Activated naive CD4-positive, alpha-beta T cell treated with anti-CD3 and anti-CD28 coated beads, Interleukin-2, amount 50 U/mL, for 72 hours (primary cell): Measurements from ENCODE around the gene ATAT1. TPM values are rescaled to one million over a fixed set of nuclear protein-coding genes. Genes with fewer than 3 reads are reported as not detected.

ENCODE experiments used
- ATAC-seq, 2 donors: fragments of 150-1000 bp; cut with Tn5 transposase; 2 replicates each; pipeline ENCODE4 v1.10.0; 2021; ENCODE audit warnings: mild to moderate bottlenecking in 2 of 2, moderate library complexity in 2 of 2
- DNase-seq, 2 donors: peaks; one replicate each; pipeline ENCODE4 v3.0.0; 2021 to 2022; ENCODE audit warnings: low spot score in 2 of 2
- H3K27ac Mint-ChIP-seq, 2 donors: one replicate each; pipeline ENCODE4 v1.8.0; 2022; ENCODE audit warnings: mild to moderate bottlenecking in 2 of 2, mixed read lengths in 2 of 2
- H3K36me3 Mint-ChIP-seq, 2 donors: one replicate each; pipeline ENCODE4 v1.8.0; 2022; ENCODE audit warnings: mixed read lengths in 2 of 2
- H3K9me3 Mint-ChIP-seq, 2 donors: one replicate each; pipeline ENCODE4 v1.8.0; 2022; ENCODE audit warnings: mixed read lengths in 2 of 2
- total RNA-seq, 2 donors: library from RNA; stranded (reverse); gene quantifications; one replicate each; pipeline ENCODE4 v1.2.3, GENCODE V29; 2022

Gene ATAT1
- total RNA-seq, 2 donors from 2014 or later = 14.5 to 15.1 TPM

- Mint-ChIP-seq H3K36me3 (peaks cover 64 to 69% of the 10 kb centered on the region in 2 donors), H3K9me3 (no peaks in the 10 kb centered on the region)
- no peak for DNase-seq
Measured at GRCh38 chr6:30611150-30611855, 15.4 kb upstream of the ATAT1 start.

DNA sequence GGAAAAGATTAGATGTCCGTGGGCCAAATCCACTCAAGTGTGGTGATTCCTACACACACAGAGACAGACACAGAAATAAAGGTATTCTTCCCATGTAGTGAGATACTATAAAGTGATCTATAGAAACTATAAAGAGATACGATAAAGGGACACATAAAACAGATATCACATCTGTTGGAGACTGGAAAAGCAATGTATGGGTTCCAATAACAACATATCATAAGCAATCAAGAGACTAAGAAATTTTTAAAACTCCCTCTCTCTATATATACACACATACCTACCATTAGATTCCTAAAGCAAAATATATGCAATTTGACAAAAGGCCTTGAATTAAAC lies 14.8 kb upstream of the ATAT1 start:
- peaks cover 65 to 70% of the 10 kb centered on the region in 2 donors for H3K36me3 Mint-ChIP-seq
- H3K27ac Mint-ChIP-seq = peak overlapping the region; percentile 17 to 95

More at GRCh38 chr6:30611150-30611855, 15.4 kb upstream of the ATAT1 start:
- H3K27ac Mint-ChIP-seq = peak overlapping the region; percentile 17 to 95
- ATAC-seq = no peak

GRCh38 chr6:30612213-30612612 lies 14.5 kb upstream of the ATAT1 start:
- Mint-ChIP-seq H3K27ac (no peak overlapping the region), H3K36me3 (peaks cover 69 to 73% of the 10 kb centered on the region in 2 donors), H3K9me3 (no peaks in the 10 kb centered on the region)
- no peak for ATAC-seq
- DNase-seq = no peak

More for the DNA sequence above, 14.8 kb upstream of the ATAT1 start:
- no peak for DNase-seq
- H3K9me3 Mint-ChIP-seq = no peaks in the 10 kb centered on the region
- ATAC-seq = no peak

DNA sequence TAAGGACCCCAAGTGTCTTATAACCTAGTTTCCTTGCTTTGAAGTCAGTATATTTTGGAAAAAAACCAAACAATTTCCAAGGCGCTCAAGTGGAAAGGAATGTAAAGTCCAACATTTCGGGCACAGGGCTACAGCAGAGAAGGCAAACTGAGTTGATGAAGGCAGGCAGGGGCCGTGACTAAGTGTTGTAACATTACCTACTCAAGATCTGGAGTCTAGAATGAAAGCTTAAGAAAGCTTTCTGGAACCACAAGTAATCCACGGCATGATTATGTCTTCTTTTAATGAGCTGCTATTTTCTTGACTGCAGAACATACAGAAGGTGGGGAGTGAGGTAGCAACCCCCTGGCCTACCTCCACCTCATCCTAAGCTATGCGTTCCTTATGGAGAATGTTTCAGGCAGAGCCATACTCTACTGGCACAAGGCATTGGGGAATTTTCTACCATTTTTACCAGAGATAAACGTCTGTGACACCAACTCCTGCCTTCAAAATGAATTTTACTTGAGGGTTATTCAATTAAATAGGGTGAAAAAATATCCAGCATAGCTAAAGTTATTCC lies 13.9 kb upstream of the ATAT1 start:
- H3K36me3 Mint-ChIP-seq = peaks cover 68 to 70% of the 10 kb centered on the region in 2 donors
- no peak for ATAC-seq
- H3K27ac Mint-ChIP-seq = peak overlapping the region; percentile 19 to 98
- H3K9me3 Mint-ChIP-seq = no peaks in the 10 kb centered on the region
- DNase-seq = no peak

GRCh38 chr6:30613251-30614043 lies 13.2 kb upstream of the ATAT1 start:
- peak overlapping the region; percentile 94 to 98 for H3K27ac Mint-ChIP-seq
- H3K9me3 Mint-ChIP-seq = no peaks in the 10 kb centered on the region
- peaks cover 70 to 72% of the 10 kb centered on the region in 2 donors for H3K36me3 Mint-ChIP-seq
- ATAC-seq = peak in 1 of 2 donors; percentile 39
- no peak for DNase-seq

DNA sequence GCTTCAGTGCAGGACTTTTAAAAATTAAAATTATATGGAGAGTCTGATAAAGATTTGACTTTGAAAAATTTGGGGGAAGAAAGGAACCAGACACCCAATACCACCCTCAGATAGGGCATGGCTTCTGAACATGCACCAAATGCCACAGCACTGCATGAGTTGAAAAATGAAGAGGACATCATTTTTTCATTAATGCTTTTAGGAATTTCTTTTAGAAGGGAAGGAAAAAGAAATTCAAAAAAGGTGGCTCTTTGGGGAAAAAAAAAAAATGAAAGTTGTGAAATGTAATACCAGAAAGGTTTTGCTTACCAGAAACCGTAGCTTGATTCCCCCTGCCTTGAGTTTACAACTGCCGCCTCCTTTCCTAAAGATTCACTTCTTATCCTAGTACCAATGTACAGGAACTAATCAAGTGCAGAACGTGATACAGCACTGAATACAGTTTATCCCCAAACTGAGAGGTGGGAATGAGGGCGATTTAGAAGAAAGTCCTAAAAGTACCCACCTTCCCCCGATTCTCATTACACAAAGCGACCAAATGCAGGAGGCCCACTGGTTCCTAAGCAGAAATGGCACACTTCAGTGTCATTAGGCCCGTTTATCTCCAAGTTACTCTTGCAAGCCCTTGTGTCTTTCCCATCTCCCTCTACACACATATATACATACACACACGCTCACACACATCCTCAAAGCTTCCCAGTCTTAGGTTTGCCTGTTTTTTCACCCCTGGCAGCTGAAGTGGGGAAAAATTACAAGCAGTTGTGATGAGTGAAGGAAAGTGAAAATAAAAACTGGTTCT lies 12.4 kb upstream of the ATAT1 start:
- Mint-ChIP-seq H3K27ac (peak overlapping the region; percentile 98 to 100), H3K36me3 (peaks cover 69 to 70% of the 10 kb centered on the region in 2 donors), H3K9me3 (no peaks in the 10 kb centered on the region)
- no peak for DNase-seq
- no peak for ATAC-seq

- Mint-ChIP-seq H3K36me3 (peaks cover 69 to 70% of the 10 kb centered on the region in 2 donors), H3K27ac (peak overlapping the region; percentile 98 to 100), H3K9me3 (no peaks in the 10 kb centered on the region)
- peak; percentile 60 to 69 for ATAC-seq
- peak; percentile 79 to 81 for DNase-seq
Measured at GRCh38 chr6:30614843-30615218, 11.8 kb upstream of the ATAT1 start.

GRCh38 chr6:30615219-30615957 lies 11.3 kb upstream of the ATAT1 start:
- Mint-ChIP-seq H3K27ac (peak overlapping the region; percentile 98 to 100), H3K36me3 (peaks cover 64 to 70% of the 10 kb centered on the region in 2 donors), H3K9me3 (no peaks in the 10 kb centered on the region)
- ATAC-seq (peak in 1 of 2 donors; percentile 6), DNase-seq (peak in 1 of 2 donors; percentile 49)

DNA sequence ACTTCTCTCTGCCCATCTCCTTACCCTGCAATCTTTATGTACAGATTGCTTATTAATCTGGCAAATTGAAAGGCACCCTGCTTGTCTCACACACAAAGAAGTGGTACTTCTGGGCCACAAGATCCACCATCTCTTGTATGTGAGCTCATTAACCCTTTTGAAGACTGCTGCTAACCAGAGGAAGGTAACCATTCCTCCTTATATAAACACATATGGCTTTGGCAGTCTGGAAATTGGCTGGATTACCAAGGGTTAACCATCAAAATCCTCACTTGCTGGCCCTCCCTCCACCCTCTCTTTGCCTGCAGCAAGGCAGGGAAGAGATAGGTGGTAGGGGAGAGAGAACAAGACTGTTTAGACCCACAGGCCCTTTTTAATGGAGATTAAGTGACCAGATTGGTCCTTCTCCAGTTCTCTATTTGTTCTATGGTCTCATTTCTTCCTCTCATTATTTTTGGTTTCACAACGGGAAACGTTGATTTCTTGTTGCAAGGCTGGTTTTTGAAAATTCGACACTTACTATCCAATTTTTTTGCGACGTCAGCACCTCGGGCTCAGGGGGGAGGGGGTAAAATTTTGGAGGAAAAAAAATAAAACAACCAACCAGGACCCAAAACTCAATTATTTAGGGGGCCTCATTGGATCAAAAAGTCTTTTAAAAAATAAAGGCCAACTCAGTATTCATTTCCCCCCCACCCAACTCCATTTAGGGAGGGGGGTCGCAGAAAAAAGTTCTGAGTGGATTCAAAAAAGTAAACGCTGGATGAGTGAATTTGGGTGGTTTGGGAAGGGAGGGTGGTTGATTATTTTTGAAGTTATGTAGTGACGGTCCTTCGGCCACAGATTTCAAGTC lies 10.5 kb upstream of the ATAT1 start:
- H3K36me3 Mint-ChIP-seq = peaks cover 60 to 70% of the 10 kb centered on the region in 2 donors
- no peaks in the 10 kb centered on the region for H3K9me3 Mint-ChIP-seq
- DNase-seq (peak in 1 of 2 donors; percentile 51), ATAC-seq (no peak)
- peak overlapping the region; percentile 98 to 100 for H3K27ac Mint-ChIP-seq

DNA sequence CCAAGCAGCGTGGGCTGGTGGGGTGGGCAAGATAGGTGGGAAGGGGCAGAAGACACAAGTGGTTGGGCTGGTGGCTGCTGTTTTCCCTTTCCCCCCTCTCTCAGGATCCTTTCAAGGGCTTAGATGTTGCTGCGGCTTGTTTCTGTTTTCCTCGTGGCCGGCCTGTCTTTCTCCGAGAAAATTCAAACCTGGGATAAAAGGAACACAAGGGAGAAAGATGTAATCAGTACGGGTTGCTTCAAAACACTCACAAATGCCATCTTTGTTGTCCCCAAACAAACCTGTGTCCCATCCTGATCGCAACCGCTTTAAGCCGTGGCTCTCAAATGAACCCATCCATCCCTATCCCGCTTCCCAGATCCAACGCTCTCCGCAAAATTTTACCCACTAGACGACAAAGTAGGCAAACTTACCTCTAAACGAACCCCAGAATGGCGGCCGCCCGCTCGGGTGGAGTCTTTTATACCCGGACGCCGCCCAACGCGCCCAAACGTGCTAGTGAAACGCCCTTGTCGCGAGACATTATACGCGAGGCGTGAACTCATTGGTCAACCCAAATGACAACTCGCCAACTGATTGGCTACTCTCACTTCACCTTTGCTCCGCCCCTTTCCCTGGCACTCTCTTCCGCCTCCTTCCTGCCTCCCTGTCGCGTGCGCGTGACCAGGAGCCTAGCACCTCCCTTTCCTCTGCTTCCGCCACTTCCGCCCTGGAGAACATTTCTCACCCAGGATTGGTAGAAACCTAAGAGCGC lies 9.7 kb upstream of the ATAT1 start, which contains the start of gene PPP1R10:
Gene PPP1R10 (minus strand): TSS at position 433 of the 754 bp plus-strand sequence. CDS start 7,299 bp downstream, outside the sequence.
- peak within 1 kb of the TSS; percentile 98 to 100 for H3K27ac Mint-ChIP-seq
- no peaks in the 10 kb centered on the region for H3K9me3 Mint-ChIP-seq
- ATAC-seq = peak; percentile 82
- peak; percentile 96 to 99 for DNase-seq
- H3K36me3 Mint-ChIP-seq = peaks cover 58 to 62% of the 10 kb centered on the region in 2 donors

DNA sequence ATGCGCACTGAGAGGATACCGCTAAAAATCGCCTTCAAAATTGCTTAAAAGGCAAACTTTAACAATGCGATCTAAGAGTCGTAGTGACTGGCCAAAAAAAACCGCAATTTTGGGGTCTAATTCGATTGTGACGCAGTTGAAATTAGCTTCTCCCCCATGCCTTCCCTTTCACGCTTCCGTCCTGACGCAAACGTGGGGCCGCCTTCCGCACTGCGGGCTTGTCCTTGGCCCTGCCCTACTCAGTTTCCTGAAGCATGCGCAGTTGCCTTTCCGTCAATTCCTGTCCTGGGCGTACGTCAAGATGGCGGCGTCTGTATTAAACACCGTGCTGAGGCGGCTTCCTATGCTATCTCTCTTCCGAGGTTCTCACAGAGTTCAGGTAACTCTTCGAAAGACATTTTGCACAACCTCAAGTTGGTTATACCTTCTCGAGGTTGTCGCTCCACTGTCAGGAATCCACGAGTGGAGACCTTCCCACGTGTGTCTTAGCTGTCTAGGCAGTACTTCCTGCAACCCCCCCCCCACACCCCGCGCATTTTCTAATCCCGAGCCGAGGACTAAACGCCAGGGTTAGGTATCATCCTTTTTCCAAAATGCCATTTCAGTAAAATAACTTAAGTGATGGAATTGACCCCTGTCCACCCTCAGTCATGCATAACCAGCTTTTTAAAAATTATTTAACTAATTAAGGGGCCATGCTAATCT lies 9.0 kb upstream of the ATAT1 start, which contains the start of gene MRPS18B:
Gene MRPS18B (plus strand): TSS at position 276 of the 705 bp plus-strand sequence. CDS start 26 bp downstream, at position 302.
- H3K36me3 Mint-ChIP-seq = peaks cover 58 to 62% of the 10 kb centered on the region in 2 donors
- DNase-seq = peak; percentile 94 to 97
- ATAC-seq = peak; percentile 81
- no peaks in the 10 kb centered on the region for H3K9me3 Mint-ChIP-seq
- peak within 1 kb of the TSS; percentile 98 to 100 for H3K27ac Mint-ChIP-seq

- H3K27ac Mint-ChIP-seq = peak overlapping the region; percentile 98 to 100
- H3K9me3 Mint-ChIP-seq = no peaks in the 10 kb centered on the region
- H3K36me3 Mint-ChIP-seq = peaks cover 56 to 59% of the 10 kb centered on the region in 2 donors
- ATAC-seq = no peak
- no peak for DNase-seq
Measured at GRCh38 chr6:30618270-30618797, 8.3 kb upstream of the ATAT1 start.

GRCh38 chr6:30619561-30619960 lies 7.1 kb upstream of the ATAT1 start:
- no peak for ATAC-seq
- peak overlapping the region; percentile 65 to 98 for H3K27ac Mint-ChIP-seq
- DNase-seq = no peak
- no peaks in the 10 kb centered on the region for H3K9me3 Mint-ChIP-seq
- H3K36me3 Mint-ChIP-seq = peaks cover 46 to 47% of the 10 kb centered on the region in 2 donors
